HG03045 (cell line): ENCODE results near the gene NKD1.
"Not testable (repeated sequence)": the region's sequence is repeated elsewhere in the genome, so short reads cannot be mapped to it uniquely, and the experiment has no call there.

ENCODE experiments used
- ATAC-seq: cut with Tn5 transposase; IDR thresholded peaks from one replicate; pipeline ENCODE4 v1.9.1; 2021; ENCODE audit warnings: mild to moderate bottlenecking, moderate library complexity; ENCODE audit not compliant: unreplicated experiment

NKD1 gene

DNA sequence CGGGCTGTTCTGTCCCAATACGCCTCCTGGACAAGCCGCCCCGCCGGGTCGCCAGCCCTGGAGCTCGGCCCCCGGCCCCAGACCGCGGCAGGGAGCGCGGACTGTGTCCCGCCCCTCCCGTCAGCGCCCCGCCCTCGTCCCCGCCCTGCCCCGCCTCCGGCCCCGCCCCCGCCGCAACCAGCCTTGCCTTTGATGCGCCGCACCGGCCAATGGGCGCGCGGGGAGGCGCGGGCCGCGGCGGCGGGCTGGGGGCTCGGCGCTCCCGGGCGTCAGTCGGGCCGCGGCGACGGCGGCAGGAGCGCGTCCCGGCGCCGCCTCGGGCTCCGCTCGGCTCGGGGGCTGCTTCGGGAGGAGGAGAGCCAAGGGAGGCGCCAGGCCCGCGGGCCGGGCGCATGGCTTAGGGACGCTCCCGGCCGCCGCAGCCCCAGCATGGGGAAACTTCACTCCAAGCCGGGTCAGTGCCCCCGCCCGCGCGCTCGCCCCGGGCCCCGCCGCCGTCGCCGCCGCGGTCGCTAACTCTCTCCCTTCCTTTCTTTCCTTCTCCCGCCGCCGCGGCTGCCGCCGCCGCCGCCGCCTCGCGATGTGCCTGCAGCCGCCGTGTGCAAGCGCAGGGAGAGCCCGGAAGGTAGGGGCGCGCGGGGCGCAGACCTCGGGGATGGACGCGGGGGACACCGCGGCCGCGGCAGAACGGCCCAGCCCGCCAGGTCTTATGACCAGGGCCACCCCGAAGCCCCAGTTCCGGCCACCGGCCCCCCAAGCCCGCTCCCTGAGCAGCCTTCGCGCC is at the start of gene NKD1:
Gene NKD1, plus strand, starts transcription at position 272 of the 784 bp plus-strand sequence. Its CDS starts 158 bp downstream, at position 430.
- ATAC-seq, result peak; percentile 89

- ATAC-seq, result no peak
Measured at GRCh38 chr16:50498431-50499155, 49.6 kb upstream of the NKD1 start.

DNA sequence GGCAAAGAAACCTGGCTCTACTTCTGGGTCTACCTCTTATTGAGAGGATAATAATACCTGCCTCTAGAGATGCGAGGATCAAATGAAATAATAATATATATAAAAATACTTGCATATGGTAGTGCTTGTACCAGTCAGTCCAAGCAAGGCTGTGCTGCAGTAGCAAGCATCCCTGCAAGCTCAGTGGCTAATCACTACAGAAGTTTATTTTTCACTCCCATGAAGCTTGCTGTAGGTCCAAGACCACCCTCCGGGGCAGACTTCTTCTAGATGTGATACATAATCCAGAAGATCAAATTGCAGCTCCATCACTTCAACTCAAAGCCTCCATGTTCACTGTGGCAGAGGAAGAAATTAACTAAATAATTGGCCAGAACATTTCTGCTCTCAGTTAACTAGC is 48.9 kb upstream of the NKD1 start:
- no peak for ATAC-seq

DNA sequence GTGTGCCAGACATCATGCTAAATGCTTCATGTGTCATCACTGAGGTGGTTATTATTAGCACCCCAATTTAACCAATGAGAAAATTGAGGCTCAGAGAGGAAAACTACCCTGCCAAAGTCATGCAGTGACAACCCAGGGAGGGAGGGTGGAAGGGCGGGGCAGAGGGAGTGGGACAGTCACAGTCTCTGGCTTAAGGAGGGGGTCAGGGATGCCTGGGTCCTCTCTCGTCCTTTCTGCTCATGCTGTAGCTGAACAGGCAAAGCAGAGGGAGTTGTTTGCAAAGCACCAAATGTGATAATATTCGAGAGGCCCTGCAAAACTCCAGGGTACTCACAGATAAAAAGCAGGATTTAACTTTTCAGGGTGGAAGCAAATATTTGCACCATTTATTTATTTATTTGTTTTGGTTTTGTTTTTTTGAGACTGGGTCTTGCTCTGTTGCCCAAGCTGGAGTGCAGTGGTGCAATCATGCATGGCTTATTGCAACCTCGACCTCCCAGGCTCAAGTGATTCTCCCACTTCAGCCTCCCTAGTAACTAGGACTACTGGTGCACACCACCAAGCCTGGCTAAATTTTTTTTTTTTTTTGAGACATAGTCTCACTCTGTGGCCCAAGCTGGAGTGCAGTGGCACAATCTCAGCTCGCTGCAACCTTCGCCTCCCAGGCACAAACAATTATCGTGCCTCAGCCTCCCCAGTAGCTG is 47.9 kb upstream of the NKD1 start:
- no peak for ATAC-seq

GRCh38 chr16:50501251-50501650 is 46.9 kb upstream of the NKD1 start:
- no peak for ATAC-seq

DNA sequence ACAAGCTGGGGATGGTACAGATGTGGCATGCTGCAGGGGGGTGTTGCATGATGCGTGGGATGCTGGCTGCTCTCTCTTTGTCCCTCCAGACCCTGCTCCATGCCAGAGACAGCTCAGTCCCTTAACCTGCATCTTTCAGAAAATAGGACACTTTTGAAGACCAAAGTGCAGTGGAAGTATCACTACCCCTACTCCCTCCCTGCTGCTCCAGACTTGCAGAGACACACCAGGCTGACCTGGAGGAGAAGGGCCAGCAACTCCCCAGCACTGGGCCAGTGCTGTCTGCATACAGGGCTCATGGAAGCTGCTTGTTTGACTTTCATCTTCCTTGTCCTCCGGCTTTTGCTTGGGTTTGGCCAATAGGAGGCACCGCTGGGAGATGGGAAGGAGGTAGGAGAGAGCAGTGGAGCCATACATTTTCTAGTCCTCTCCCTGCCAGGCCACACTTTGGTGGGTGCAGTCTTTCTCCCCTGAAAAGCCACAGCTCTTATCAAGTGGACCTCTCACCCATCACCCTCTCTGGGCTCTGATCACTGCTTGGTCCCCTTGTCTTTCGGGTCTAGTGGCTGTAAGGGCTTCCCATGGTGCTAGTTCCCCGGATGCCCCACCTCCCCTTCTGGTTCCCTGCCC is 46.1 kb upstream of the NKD1 start:
- ATAC-seq, result no peak

DNA sequence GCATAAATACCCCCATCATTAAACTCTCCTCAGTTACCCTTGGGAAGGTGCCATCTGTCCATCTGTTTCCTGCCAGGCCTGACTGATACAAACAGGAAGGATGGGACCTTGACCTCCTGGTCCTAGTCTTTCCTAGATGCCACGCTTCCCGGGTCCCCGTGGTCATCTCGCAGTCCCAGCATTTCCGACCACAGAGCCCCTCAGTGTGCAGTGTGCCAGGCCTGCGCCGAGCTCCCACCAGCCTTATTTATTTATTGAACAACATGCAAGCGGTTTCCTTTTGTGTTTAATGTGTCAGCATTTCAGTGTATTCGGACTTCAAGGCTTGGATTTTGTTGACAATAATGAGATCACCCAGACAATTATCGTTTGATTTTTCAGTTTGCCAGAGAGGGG is 45.6 kb upstream of the NKD1 start:
- ATAC-seq, result no peak

DNA sequence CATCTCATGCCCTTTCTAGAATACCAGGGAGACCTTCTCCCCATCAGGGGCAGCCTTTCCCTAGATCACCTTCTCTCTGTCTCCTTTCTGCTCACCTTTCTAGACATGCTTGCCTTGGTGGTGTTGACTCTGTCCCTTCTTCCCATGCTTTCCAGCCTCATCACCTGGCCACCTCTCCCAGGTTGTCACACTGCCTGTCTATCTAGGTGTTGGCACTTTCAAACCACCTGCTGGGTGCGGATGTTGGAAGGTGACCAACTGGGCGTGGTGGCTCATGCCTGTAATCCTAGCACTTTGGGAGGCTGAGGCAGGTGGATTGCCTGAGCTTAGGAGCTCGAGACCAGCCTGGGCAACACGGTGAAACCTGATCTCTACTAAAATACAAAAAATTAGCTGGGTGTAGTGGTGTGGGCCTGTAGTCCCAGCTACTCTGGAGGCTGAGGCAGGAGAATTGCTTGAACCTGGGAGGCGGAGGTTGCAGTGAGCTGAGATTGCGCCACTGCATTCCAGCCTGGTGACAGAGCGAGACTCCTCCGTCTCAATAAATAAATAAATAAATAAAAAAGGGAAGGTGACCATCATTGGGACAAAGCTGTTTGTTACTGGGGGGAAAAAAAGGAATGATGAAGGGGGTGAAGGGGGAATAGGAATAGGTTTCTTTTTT is 44.2 kb upstream of the NKD1 start:
- not testable (repeated sequence) for ATAC-seq

DNA sequence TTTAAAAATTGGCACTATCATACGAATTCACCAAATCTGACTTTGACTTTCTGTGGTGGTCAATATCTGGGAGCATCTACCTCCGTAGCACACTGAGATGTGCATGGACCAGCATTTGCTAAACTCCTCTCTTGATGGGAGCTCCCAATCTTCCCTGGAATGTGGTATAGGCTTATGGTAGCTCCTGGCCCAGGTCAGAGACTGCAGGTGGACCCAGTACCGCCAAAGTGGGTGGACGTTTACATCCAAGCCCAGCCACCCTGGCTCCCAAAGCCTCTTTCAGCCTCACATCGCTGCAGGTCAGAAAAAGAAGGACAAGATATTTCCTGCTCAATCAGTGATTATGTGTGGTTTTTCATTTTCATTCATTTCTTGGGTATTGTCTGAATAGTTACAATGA is 43.1 kb upstream of the NKD1 start:
- no peak for ATAC-seq

GRCh38 chr16:50505714-50506542 is 42.3 kb upstream of the NKD1 start:
- no peak for ATAC-seq

DNA sequence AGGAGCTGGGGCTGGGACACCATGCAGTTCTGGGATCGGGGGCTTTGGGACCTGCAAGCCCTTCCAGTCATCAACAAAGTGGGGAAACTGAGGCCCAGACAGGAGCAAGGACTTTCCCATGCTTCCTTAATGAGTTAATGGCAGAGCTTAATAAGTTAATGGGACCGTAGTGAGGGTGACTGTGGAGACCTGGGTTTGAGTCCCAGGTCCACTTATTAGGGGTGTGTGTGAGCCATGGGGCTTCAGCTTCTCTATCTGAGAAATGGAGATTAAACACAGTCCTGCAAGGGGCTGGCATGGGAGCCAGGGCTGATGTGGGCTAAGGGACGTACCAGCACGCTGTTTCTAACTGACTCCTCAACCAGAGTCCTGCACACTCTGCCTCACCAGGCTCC is 41.7 kb upstream of the NKD1 start:
- no peak for ATAC-seq

GRCh38 chr16:50507397-50507796 is 40.8 kb upstream of the NKD1 start:
- no peak for ATAC-seq

GRCh38 chr16:50509521-50510341 is 38.5 kb upstream of the NKD1 start:
- ATAC-seq, result no peak

DNA sequence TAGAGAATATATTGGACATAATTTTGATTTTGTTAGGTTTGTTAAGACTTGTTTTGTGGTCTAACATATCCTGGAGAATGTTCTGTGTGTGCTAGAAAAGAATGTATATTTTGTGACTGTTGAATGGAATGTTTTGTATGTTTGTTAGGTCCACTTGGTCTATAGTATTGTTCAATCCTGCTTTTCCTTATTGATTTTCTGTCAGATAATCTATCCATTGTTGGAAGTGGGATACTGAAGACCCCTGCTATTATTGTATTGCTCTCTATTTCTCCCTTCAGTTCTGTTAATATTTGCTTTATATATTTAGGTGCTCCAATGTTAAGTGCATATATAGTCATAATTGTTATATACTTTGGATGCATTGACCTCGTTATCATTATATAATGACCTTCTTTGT is 33.0 kb upstream of the NKD1 start:
- ATAC-seq, result no peak

GRCh38 chr16:50516401-50516800 is 31.8 kb upstream of the NKD1 start:
- ATAC-seq, result no peak

GRCh38 chr16:50516890-50517289 is 31.3 kb upstream of the NKD1 start:
- no peak for ATAC-seq

DNA sequence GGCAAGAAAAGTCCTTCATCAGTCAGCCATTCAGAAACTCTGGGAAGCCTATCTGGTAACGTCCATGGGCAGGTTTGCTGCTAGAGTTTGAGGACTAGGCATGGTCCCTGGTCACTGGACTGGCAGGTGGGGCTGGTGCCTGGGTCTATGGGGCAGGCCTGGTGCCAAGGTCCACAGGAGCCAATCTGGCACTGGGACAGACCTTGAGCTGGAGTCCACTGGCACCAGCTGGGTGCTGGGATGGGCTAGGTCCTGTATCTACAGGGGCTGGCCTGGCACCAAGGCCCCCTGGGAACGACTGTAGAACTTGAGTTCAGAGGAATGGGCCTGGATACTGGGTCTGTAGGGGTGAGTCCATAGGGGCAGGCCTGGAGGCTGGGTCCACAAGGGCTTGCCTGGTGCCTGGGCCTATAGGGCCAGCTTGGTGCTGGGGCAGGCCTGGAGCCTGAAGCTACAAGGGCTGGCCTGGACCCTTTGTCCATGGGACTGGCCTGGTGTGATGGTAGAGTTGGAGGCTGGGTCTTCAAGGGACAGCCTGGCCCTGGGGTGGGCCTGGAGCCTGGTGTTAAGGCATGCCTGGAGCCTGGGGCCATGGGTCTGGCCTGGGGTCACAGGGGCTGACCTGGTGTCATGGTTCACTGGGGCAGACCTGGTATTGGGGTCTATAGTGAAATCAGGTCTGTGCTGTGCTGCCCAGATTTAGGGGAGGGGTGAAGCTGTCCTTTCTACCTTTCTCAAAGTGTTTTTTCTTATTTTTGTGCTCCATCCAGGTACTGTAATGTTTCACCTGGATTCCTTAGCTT is 30.5 kb upstream of the NKD1 start:
- no peak for ATAC-seq

- no peak for ATAC-seq
Measured at GRCh38 chr16:50519001-50519400, 29.2 kb upstream of the NKD1 start.
